ENCODE measurements around the gene SEC14L3. TPM values are rescaled to one million over a fixed set of nuclear protein-coding genes. Genes with fewer than 3 reads are reported as not detected.

The SEC14L3 gene
- total and polyA plus RNA-seq, 2 of the 13 experiments (the other 11 are each of a cell fraction or from before 2014, with no cell fraction given): not detected

- no peak for TF ChIP-seq MNT (IDR thresholded peaks at IDR 0.05)
- no peak for TF ChIP-seq GTF2F1 (IDR thresholded peaks at IDR 0.05; ENCODE audit: low read length)
These were observed 16.3 kb upstream of the SEC14L3 start (continued) for GRCh38 chr22:30488121-30488520.

DNA sequence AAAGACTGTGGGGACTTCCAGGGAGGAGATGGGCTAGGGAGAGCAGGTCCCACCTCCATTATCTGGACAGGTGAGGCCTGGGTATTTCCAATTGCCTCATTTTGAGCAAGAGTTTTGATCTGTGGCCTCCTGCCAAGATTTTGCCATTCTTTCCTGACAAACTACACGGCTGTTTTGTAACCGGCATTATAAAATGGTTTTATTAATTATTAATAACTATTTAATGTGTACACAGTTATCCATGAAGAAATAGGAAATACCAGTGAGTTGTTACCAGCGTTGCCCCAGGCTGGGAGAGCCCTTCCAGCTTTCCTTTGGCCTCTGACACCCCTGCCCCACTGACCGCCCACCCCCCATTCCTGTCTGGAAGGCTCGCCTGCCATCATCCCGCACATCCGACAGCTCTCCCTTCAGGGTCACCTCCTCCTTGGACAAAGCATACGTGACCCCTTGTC lies 14.9 kb upstream of the SEC14L3 start:
- CTCF ChIA-PET (ENCODE audit: low intra/inter-chr PET ratio, low total read pairs): interaction anchor here (2.3 kb wide), 1 partner anchor 95 kb away, joined by 29 read pairs; no protein-coding TSS in a partner anchor
- FAIRE-seq: no peak

More for the DNA sequence above, 14.9 kb upstream of the SEC14L3 start:
- no peak overlapping the region for H3K4me3 ChIP-seq (replicated peaks in 1 of 3; ENCODE audit: insufficient read depth in 1 of 3, low read depth in 2 of 3, low read length in 3 of 3)
- H3K4me2 ChIP-seq (ENCODE audit: low read depth, low read length): no peak overlapping the region
- H4K20me1 ChIP-seq (ENCODE audit: insufficient read depth, low read length): no peaks in the 10 kb centered on the region
- in situ Hi-C loops (cut with HindIII; ENCODE audit: extremely low pct_ligation_motif_present, low pct_unique_long_range_greater_than_20kb) (loop anchor here (5.0 to 10.0 kb wide), 2 partner anchors 94 to 222 kb away; partner anchors contain the start of gene OSM), intact Hi-C loops (cut with micrococcal nuclease; ENCODE audit: unreplicated experiment) (no loop called here)
- peaks cover 2 to 8% of the 10 kb centered on the region in 2 experiments; a peak in 3 of 5 replicates for H3K27me3 ChIP-seq (ENCODE audit: control insufficient read depth in 1 of 2, insufficient read depth in 2 of 2, low read length in 2 of 2)
- no peak overlapping the region for H3K27ac ChIP-seq (ENCODE audit: extremely low read length, insufficient read depth, low read length)
- ATAC-seq (no peak), DNase-seq (ENCODE audit: low spot score) (no peak)
- no peak overlapping the region for H2AFZ ChIP-seq (ENCODE audit: low read length)
- H3K4me1 ChIP-seq (ENCODE audit: insufficient read depth, low read length): no peaks in the 10 kb centered on the region
- WGBS (ENCODE audit: low lambda C conversion rate): 49% methylated on average over 8 of the region's 8 CpGs
- POLR2A ChIA-PET: no interaction called here
- no peaks in the 10 kb centered on the region for H3K36me3 ChIP-seq (replicated peaks in 1 of 2; ENCODE audit: control insufficient read depth in 1 of 2, insufficient read depth in 2 of 2, low read length in 2 of 2)
- H3K9ac ChIP-seq (ENCODE audit: insufficient read depth, low read depth, low read length): no peak overlapping the region
- no peaks in the 10 kb centered on the region for H3K79me2 ChIP-seq (ENCODE audit: insufficient read depth, low read length)
- H3K9me3 ChIP-seq (ENCODE audit: low read length): no peaks in the 10 kb centered on the region
- BruUV-seq (replicated peaks): no TSS peak
- TF ChIP-seq ZNF629 (CRISPR knock-in tag; conservative IDR thresholded peaks at IDR 0.05): no peak
- TF ChIP-seq HCFC1 (IDR thresholded peaks at IDR 0.05; ENCODE audit: low read depth, low read length): no peak
- no peak for TF ChIP-seq ZBTB7A (CRISPR knock-in tag; IDR thresholded peaks at IDR 0.05)
- TF ChIP-seq KDM5B (CRISPR knock-in tag; IDR thresholded peaks at IDR 0.05; ENCODE audit: borderline replicate concordance): no peak
- TF ChIP-seq, protein P1, sequence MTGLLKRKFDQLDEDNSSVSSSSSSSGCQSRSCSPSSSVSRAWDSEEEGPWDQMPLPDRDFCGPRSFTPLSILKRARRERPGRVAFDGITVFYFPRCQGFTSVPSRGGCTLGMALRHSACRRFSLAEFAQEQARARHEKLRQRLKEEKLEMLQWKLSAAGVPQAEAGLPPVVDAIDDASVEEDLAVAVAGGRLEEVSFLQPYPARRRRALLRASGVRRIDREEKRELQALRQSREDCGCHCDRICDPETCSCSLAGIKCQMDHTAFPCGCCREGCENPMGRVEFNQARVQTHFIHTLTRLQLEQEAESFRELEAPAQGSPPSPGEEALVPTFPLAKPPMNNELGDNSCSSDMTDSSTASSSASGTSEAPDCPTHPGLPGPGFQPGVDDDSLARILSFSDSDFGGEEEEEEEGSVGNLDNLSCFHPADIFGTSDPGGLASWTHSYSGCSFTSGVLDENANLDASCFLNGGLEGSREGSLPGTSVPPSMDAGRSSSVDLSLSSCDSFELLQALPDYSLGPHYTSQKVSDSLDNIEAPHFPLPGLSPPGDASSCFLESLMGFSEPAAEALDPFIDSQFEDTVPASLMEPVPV (CRISPR knock-in tag; IDR thresholded peaks at IDR 0.05): no peak
- no peak for TF ChIP-seq TARDBP (CRISPR knock-in tag; IDR thresholded peaks at IDR 0.05)
- TF ChIP-seq ERF (CRISPR knock-in tag; IDR thresholded peaks at IDR 0.05): no peak
- no peak for TF ChIP-seq MTA3 (CRISPR knock-in tag; IDR thresholded peaks at IDR 0.05)
- TF ChIP-seq ZFY (CRISPR knock-in tag; IDR thresholded peaks at IDR 0.05): no peak
- no peak for TF ChIP-seq ZNF782 (CRISPR knock-in tag; IDR thresholded peaks at IDR 0.05; ENCODE audit: borderline replicate concordance)
- no peak for TF ChIP-seq MAFF (IDR thresholded peaks at IDR 0.05; ENCODE audit: low read depth, low read length)
- no peak for TF ChIP-seq ZNF264 (CRISPR knock-in tag; IDR thresholded peaks at IDR 0.05)
- no peak for TF ChIP-seq HNF4A (CRISPR knock-in tag; IDR thresholded peaks at IDR 0.05)

Data from HepG2 (cell line).